22Rv1 (cell line): ENCODE data around the gene MYRIP.

ENCODE experiments used
- CTCF ChIP-seq: fragments of 450-650 bp; IDR thresholded peaks from 2 replicates; pipeline ENCODE4 v1.5.1; 2017; ENCODE audit warnings: mild to moderate bottlenecking
- ZFX ChIP-seq: fragments of 450-650 bp; IDR thresholded peaks from 2 replicates; pipeline ENCODE4 v1.6.1; 2017; ENCODE audit warnings: antibody characterized with exemption, borderline replicate concordance

- no peak for TF ChIP-seq CTCF
- TF ChIP-seq ZFX, result no peak
Measured at GRCh38 chr3:40103829-40104228, 294.4 kb downstream of the MYRIP start.
